Smooth muscle cell (in vitro differentiated cells): ENCODE data around the gene UNC5A. TPM values are rescaled to one million over a fixed set of nuclear protein-coding genes. Genes with fewer than 3 reads are reported as not detected.

ENCODE experiments used
- DNase-seq: peaks from one replicate; lab custom pipeline; 2025; ENCODE audit not compliant: unreplicated experiment; lab: John Stamatoyannopoulos, UW
- H2AFZ ChIP-seq: fragments of 200-600 bp; sonication (generic); 2 replicates; pipeline ENCODE4 v1.6.0; 2016; ENCODE audit warnings: antibody characterized with exemption, low read depth, mild to moderate bottlenecking
- H3F3A ChIP-seq: fragments of 200-600 bp; sonication (generic); 2 replicates; pipeline ENCODE4 v1.6.0; 2017; ENCODE audit warnings: antibody characterized with exemption, low read depth
- H3K27ac ChIP-seq: fragments of 200-600 bp; sonication (generic); 2 replicates; pipeline ENCODE4 v1.5.1; 2016; ENCODE audit warnings: low read depth, mild to moderate bottlenecking
- H3K27me3 ChIP-seq: fragments of 200-600 bp; sonication (generic); 2 replicates; pipeline ENCODE4 v1.6.1; 2016; ENCODE audit warnings: low read depth, mild to moderate bottlenecking
- H3K36me3 ChIP-seq: fragments of 200-600 bp; sonication (generic); 2 replicates; pipeline ENCODE4 v1.5.1; 2016; ENCODE audit warnings: low read depth
- H3K4me1 ChIP-seq: fragments of 200-600 bp; sonication (generic); 2 replicates; pipeline ENCODE4 v1.5.1; 2016; ENCODE audit warnings: low read depth
- H3K4me2 ChIP-seq: fragments of 200-600 bp; sonication (generic); 2 replicates; pipeline ENCODE4 v1.6.0; 2016; ENCODE audit warnings: mild to moderate bottlenecking
- H3K4me3 ChIP-seq: fragments of 200-600 bp; sonication (generic); 2 replicates; pipeline ENCODE4 v1.5.1; 2016; ENCODE audit warnings: mild to moderate bottlenecking
- H3K79me2 ChIP-seq: fragments of 200-600 bp; sonication (generic); 2 replicates; pipeline ENCODE4 v1.6.0; 2016; ENCODE audit warnings: low read depth, mild to moderate bottlenecking
- H3K9ac ChIP-seq: fragments of 200-600 bp; sonication (generic); 2 replicates; pipeline ENCODE4 v1.6.0; 2016; ENCODE audit warnings: low read depth
- H3K9me3 ChIP-seq: fragments of 200-600 bp; sonication (generic); replicated peaks from 2 replicates; pipeline ENCODE4 v1.5.1; 2016; ENCODE audit warnings: low read depth
- H4K20me1 ChIP-seq: fragments of 200-600 bp; sonication (generic); 2 replicates; pipeline ENCODE4 v1.6.0; 2016; ENCODE audit warnings: low read depth
- WGBS: methylation state at CpG from one replicate; pipeline ENCODE4 v1.1.7; 2016; ENCODE audit warnings: low lambda C conversion rate; 5-methylcytosine and 5-hydroxymethylcytosine counted together
- polyA plus RNA-seq: library from polyadenylated mRNA; unstranded; fragments of >200 nt; fragmentation: Nextera tagmentation; extraction: Ambion mirVana; gene quantifications from 2 replicates; pipeline ENCODE4 v1.2.1, GENCODE V29; 2016
- total RNA-seq: library from RNA; depleted of rRNA; stranded (reverse); fragments of >200 nt; gene quantifications from 2 replicates; pipeline ENCODE4 v1.2.3, GENCODE V29; 2014
- TF ChIP-seq, protein P1 (sequence below): fragments of 200-600 bp; sonication (generic); IDR thresholded peaks from 2 replicates; pipeline ENCODE4 v1.5.1; 2017; ENCODE audit warnings: borderline replicate concordance, mild to moderate bottlenecking, antibody characterized with exemption; ENCODE audit not compliant: insufficient read depth, poor library complexity, severe bottlenecking

UNC5A gene
- total and polyA plus RNA-seq, 2 experiments from 2014 or later: not detected

DNA sequence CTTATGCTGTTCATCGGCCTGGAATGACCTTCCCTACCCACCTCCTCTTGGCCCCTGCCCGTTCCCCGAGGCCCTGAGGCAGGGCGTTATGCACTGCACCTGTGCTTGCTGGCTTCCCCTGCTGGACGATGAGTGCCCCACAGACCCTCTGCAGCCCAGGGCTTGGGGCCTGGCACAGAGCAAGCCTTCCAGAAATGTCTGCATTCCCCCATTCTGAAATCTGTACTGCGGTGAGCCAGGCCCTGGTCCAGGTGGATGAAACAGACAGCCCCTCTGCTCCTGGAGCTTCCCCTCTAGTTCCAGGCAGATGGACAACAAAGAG lies 35.0 kb downstream of the UNC5A start:
- Histone ChIP-seq H3K4me1 (peaks cover 4% of the 10 kb centered on the region), H3K79me2 (no peaks in the 10 kb centered on the region), H3K27me3 (peaks cover 4% of the 10 kb centered on the region), H3K36me3 (no peaks in the 10 kb centered on the region), H3K4me2 (no peak overlapping the region), H4K20me1 (no peaks in the 10 kb centered on the region), H2AFZ (no peak overlapping the region), H3K27ac (no peak overlapping the region), H3F3A (no peaks in the 10 kb centered on the region), H3K9me3 (no peaks in the 10 kb centered on the region), H3K9ac (no peak overlapping the region), H3K4me3 (no peak overlapping the region)
- TF ChIP-seq, protein P1, sequence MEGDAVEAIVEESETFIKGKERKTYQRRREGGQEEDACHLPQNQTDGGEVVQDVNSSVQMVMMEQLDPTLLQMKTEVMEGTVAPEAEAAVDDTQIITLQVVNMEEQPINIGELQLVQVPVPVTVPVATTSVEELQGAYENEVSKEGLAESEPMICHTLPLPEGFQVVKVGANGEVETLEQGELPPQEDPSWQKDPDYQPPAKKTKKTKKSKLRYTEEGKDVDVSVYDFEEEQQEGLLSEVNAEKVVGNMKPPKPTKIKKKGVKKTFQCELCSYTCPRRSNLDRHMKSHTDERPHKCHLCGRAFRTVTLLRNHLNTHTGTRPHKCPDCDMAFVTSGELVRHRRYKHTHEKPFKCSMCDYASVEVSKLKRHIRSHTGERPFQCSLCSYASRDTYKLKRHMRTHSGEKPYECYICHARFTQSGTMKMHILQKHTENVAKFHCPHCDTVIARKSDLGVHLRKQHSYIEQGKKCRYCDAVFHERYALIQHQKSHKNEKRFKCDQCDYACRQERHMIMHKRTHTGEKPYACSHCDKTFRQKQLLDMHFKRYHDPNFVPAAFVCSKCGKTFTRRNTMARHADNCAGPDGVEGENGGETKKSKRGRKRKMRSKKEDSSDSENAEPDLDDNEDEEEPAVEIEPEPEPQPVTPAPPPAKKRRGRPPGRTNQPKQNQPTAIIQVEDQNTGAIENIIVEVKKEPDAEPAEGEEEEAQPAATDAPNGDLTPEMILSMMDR: no peak
- 81% methylated on average over 6 of the region's 6 CpGs for WGBS
- DNase-seq: no peak

DNA sequence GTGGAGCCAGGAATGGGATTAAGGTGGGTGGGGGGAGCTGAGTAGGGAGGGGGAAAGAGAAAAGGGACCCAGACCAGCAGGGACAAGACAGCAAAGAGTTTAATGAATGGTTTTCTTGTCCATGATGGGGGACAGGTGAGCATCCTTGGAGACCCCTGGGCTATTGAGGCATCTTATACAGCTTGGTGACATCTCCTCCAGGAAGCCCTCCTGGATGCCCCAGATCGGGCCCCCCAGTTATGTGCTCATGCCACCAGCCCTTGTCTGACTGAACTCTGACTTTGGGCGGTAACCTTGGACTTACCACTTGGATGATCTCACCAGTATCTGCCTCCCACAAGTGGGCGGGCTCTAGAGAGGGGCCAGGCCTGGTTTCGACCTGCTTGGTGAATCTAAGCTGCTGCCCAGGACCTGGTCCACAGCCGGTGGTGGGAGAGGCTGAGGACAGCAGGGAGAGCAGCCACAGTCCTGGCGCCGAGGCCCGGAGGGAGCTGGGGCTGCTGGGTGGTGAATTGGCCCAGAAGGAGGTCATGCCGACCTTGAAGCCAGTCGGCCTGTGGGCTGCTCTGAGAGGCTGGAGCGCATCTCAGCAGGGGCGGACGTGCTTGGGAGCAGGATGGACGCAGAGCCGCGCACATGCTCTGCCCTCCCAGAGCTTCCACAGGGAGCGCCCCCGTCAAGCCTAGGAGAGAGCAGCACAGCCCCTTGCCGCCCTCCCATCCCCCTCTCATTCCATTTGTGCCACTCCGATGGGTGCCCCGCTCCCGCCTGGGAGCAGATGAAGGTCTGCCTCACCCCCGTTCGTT lies 36.2 kb downstream of the UNC5A start:
- no peak overlapping the region for H3K4me2 ChIP-seq
- H3K4me1 ChIP-seq: no peaks in the 10 kb centered on the region
- H3K27me3 ChIP-seq: peaks cover 2% of the 10 kb centered on the region
- H3K79me2 ChIP-seq: no peaks in the 10 kb centered on the region
- DNase-seq: no peak
- H3F3A ChIP-seq: no peaks in the 10 kb centered on the region
- H4K20me1 ChIP-seq: no peaks in the 10 kb centered on the region
- no peak overlapping the region for H2AFZ ChIP-seq
- H3K4me3 ChIP-seq: no peak overlapping the region
- H3K27ac ChIP-seq: no peak overlapping the region
- 85% methylated on average over 20 of the region's 24 CpGs for WGBS
- TF ChIP-seq, protein P1: no peak
- H3K36me3 ChIP-seq: no peaks in the 10 kb centered on the region
- no peak overlapping the region for H3K9ac ChIP-seq
- no peaks in the 10 kb centered on the region for H3K9me3 ChIP-seq

DNA sequence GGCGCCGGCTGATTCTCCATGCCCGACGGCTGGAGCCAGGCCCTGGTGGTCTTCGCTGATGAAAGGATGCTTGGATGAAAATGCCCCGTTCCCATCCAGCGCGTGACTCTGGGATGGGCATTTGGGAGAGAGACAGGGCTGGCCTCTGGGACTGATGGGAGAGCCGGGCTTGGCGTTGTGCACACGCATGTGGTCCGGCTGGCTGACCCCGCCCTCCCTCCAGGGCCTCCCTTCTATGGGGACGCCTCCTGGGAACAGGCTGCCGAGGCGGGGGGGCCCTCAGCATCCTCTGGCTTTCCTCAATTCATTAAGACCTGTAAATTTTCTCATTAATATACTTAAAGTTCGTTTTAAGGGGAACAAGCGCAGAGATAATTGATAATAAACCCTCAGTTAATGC lies 36.8 kb downstream of the UNC5A start:
- Histone ChIP-seq H3K79me2 (no peaks in the 10 kb centered on the region), H3F3A (no peaks in the 10 kb centered on the region), H3K36me3 (no peaks in the 10 kb centered on the region), H3K27ac (no peak overlapping the region), H3K4me1 (no peaks in the 10 kb centered on the region), H3K4me2 (no peak overlapping the region), H3K27me3 (no peaks in the 10 kb centered on the region), H4K20me1 (no peaks in the 10 kb centered on the region), H3K9me3 (no peaks in the 10 kb centered on the region), H3K4me3 (no peak overlapping the region), H3K9ac (no peak overlapping the region), H2AFZ (no peak overlapping the region)
- WGBS: 86% methylated on average over 18 of the region's 18 CpGs
- TF ChIP-seq, protein P1: no peak
- no peak for DNase-seq

DNA sequence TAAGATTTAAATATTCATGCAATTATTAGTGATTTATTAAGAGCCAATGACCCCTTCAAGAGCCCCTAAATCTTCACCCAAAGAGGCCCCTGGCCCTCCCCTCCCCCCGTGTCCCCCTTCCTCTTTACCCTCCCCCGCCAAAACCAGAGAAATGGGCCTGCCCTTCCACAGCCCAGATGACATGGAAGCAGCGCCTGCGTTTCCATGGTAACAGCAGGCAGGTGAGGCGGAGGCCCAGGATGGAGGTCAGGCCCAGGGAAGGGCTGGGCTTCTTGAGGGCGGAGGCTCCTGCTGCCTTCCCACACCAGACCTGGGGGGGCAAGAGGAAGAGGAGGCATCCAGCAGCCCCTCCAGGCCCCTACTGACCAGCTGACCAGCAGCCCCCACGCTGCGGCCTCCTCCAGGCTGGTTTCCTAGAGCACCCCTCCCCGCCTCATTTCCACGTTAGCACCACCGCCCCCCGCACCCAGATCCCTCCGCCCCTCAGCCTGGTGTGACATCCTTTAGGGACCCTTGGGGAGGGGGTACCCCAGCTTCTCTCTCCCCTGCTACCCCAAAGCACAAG lies 37.4 kb downstream of the UNC5A start:
- H3K36me3 ChIP-seq: no peaks in the 10 kb centered on the region
- no peaks in the 10 kb centered on the region for H3K4me1 ChIP-seq
- H3K9ac ChIP-seq: no peak overlapping the region
- no peaks in the 10 kb centered on the region for H4K20me1 ChIP-seq
- TF ChIP-seq, protein P1: no peak
- WGBS: 67% methylated on average over 5 of the region's 13 CpGs
- H2AFZ ChIP-seq: no peak overlapping the region
- H3K79me2 ChIP-seq: no peaks in the 10 kb centered on the region
- H3K4me2 ChIP-seq: no peak overlapping the region
- H3K27me3 ChIP-seq: no peaks in the 10 kb centered on the region
- H3F3A ChIP-seq: no peaks in the 10 kb centered on the region
- H3K27ac ChIP-seq: no peak overlapping the region
- H3K9me3 ChIP-seq: no peaks in the 10 kb centered on the region
- no peak overlapping the region for H3K4me3 ChIP-seq
- no peak for DNase-seq
